MM.1S (cell line): ENCODE measurements around the gene TMC3.

Experiments used
- EZH2phosphoT487 ChIP-seq: fragments of 300-600 bp; sonication (generic); IDR thresholded peaks from 2 replicates; pipeline ENCODE4 v1.6.1; 2018; ENCODE audit warnings: antibody characterized with exemption, low read length
- TF ChIP-seq, protein P1 (sequence below): fragments of 300-600 bp; sonication (generic); IDR thresholded peaks from 2 replicates; pipeline ENCODE4 v1.5.1; 2016; ENCODE audit warnings: antibody characterized with exemption, low read length, mixed read lengths

DNA sequence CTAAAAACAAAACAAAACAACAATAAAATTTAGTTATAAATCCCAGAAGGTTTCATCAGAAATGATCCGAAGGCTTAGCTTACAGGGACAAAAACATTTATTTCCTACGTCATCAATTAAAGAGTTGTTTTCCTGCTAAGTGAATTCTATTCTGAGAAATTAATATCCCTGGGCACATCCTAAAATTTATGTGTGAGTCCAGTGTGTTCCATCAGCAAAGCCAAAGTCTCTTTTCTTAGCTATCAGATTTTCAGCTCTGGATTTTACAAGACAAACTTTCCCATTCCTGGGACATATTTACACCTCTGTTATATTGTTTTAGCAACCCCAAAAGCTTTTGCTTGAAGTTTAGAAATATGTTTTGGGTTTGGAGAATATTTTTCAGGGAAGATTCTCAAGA is 4.4 kb upstream of the TMC3 start:
- TF ChIP-seq, protein P1, sequence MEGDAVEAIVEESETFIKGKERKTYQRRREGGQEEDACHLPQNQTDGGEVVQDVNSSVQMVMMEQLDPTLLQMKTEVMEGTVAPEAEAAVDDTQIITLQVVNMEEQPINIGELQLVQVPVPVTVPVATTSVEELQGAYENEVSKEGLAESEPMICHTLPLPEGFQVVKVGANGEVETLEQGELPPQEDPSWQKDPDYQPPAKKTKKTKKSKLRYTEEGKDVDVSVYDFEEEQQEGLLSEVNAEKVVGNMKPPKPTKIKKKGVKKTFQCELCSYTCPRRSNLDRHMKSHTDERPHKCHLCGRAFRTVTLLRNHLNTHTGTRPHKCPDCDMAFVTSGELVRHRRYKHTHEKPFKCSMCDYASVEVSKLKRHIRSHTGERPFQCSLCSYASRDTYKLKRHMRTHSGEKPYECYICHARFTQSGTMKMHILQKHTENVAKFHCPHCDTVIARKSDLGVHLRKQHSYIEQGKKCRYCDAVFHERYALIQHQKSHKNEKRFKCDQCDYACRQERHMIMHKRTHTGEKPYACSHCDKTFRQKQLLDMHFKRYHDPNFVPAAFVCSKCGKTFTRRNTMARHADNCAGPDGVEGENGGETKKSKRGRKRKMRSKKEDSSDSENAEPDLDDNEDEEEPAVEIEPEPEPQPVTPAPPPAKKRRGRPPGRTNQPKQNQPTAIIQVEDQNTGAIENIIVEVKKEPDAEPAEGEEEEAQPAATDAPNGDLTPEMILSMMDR, result no peak
- TF ChIP-seq EZH2phosphoT487, result no peak
